Measurements from ENCODE around the gene E4F1.

- TF ChIP-seq CTCF (IDR thresholded peaks at IDR 0.05), result no peak
- TF ChIP-seq POLR2A (IDR thresholded peaks at IDR 0.05), result no peak
Observed at GRCh38 chr16:2270070-2270462, 46.7 kb downstream of the E4F1 start.

Measured in testis (tissue), 2 donors.